PC-3 (cell line): ENCODE data around the gene SLC12A1. TPM values are rescaled to one million over a fixed set of nuclear protein-coding genes. Genes with fewer than 3 reads are reported as not detected.
A peak's percentile ranks its signal among the peaks of the same experiment; 100 is the strongest.

Experiments
- ATAC-seq: fragments of 200-7000 bp; cut with Tn5 transposase; 2 replicates; pipeline ENCODE4 v1.9.1; 2020; ENCODE audit warnings: mild to moderate bottlenecking, moderate library complexity
- BruUV-seq: library from RNA; stranded (reverse); fragments of 400-500 nt; replicated peaks from 2 replicates; lab custom pipeline; 2021; lab: Mats Ljungman, UMichigan
- CTCF ChIA-PET: fragments of 300-600 bp; sonication (Branson Sonifier 250); formaldehyde crosslinking; loops from one replicate; lab custom pipeline; 2022; ENCODE audit warnings: antibody characterized with exemption; lab: Charles Lee
- POLR2A ChIA-PET: fragments of 300-600 bp; sonication (Branson Sonifier 250); formaldehyde crosslinking; loops from one replicate; lab custom pipeline; 2022; ENCODE audit warnings: antibody characterized with exemption; ENCODE audit not compliant: unreplicated experiment; lab: Charles Lee
- DNase-seq: peaks from one replicate; pipeline ENCODE4 v3.0.0-alpha.2; 2015
- H2AFZ ChIP-seq: fragments of 300-600 bp; sonication (generic); 2 replicates; pipeline ENCODE4 v1.6.0; 2016; ENCODE audit warnings: antibody characterized with exemption, low read length
- H3F3A ChIP-seq: fragments of 300-600 bp; sonication (generic); one replicate; pipeline ENCODE4 v1.6.0; 2017; ENCODE audit warnings: antibody characterized with exemption, low read length, control low read depth, mild to moderate bottlenecking; ENCODE audit not compliant: unreplicated experiment
- H3K27ac ChIP-seq: fragments of 300-600 bp; sonication (generic); 2 replicates; pipeline ENCODE4 v1.5.1; 2016; ENCODE audit warnings: mild to moderate bottlenecking, low read length
- H3K27me3 ChIP-seq: fragments of 300-600 bp; sonication (generic); 2 replicates; pipeline ENCODE4 v1.6.1; 2016; ENCODE audit warnings: low read length, mixed read lengths
- H3K36me3 ChIP-seq: fragments of 300-600 bp; sonication (generic); 2 replicates; pipeline ENCODE4 v1.6.1; 2016; ENCODE audit warnings: low read depth, mixed run types, low read length, mixed read lengths
- H3K4me1 ChIP-seq: fragments of 300-600 bp; sonication (generic); 2 replicates; pipeline ENCODE4 v1.5.1; 2016; ENCODE audit warnings: low read length; ENCODE audit not compliant: insufficient read depth
- H3K4me2 ChIP-seq: fragments of 300-600 bp; sonication (generic); 2 replicates; pipeline ENCODE4 v1.6.0; 2016; ENCODE audit warnings: low read length
- H3K4me3 ChIP-seq: fragments of 300-600 bp; sonication (generic); 2 replicates; pipeline ENCODE4 v1.5.1; 2016; ENCODE audit warnings: mild to moderate bottlenecking, low read length, mixed read lengths
- H3K79me2 ChIP-seq: fragments of 300-600 bp; sonication (generic); 2 replicates; pipeline ENCODE4 v1.6.1; 2017; ENCODE audit warnings: low read length, mixed read lengths
- H3K9ac ChIP-seq: fragments of 300-600 bp; sonication (generic); 2 replicates; pipeline ENCODE4 v1.6.0; 2016; ENCODE audit warnings: mild to moderate bottlenecking, low read length
- H3K9me2 ChIP-seq: fragments of 300-600 bp; sonication (generic); replicated peaks from 2 replicates; pipeline ENCODE4 v1.6.1; 2016; ENCODE audit warnings: mixed run types, low read length, mixed read lengths
- H3K9me3 ChIP-seq: fragments of 300-600 bp; sonication (generic); 2 replicates; pipeline ENCODE4 v1.6.1; 2016; ENCODE audit warnings: low read length, mixed read lengths
- H4K20me1 ChIP-seq: fragments of 300-600 bp; sonication (generic); 2 replicates; pipeline ENCODE4 v1.6.1; 2016; ENCODE audit warnings: low read length, mixed read lengths
- CTCF ChIP-seq: fragments of 300-600 bp; sonication (generic); conservative IDR thresholded peaks from 2 replicates; pipeline ENCODE4 v1.5.1; 2017; ENCODE audit warnings: antibody characterized with exemption, low read depth, mild to moderate bottlenecking, low read length
- EZH2 ChIP-seq: fragments of 300-600 bp; sonication (generic); IDR thresholded peaks from one replicate; pipeline ENCODE4 v1.6.1; 2017; ENCODE audit warnings: antibody characterized with exemption, mild to moderate bottlenecking, low read length; ENCODE audit not compliant: unreplicated experiment
- EZH2phosphoT487 ChIP-seq: fragments of 300-600 bp; sonication (generic); IDR thresholded peaks from 2 replicates; pipeline ENCODE4 v1.6.1; 2018; ENCODE audit warnings: mild to moderate bottlenecking, antibody characterized with exemption, low read length, borderline replicate concordance
- intact Hi-C: fragments of 100-400 bp; cut with micrococcal nuclease; formaldehyde crosslinking; loops from 2 replicates; pipeline ENCODE4 v1.9.0; 2023
- total RNA-seq: library from RNA; depleted of rRNA; stranded (reverse); fragments of >200 nt; gene quantifications from 2 replicates; pipeline ENCODE4 v1.2.3, GENCODE V29; 2014

The SLC12A1 gene
- total RNA-seq, 1 experiment from 2014 or later, result not detected

- peaks cover 21% of the 10 kb centered on the region; the same call in 1 of the 2 replicates for H3K36me3 ChIP-seq
- H2AFZ ChIP-seq, result no peak overlapping the region
- no peak overlapping the region for H3K27ac ChIP-seq
- peaks cover 14% of the 10 kb centered on the region for H3K4me1 ChIP-seq
- H3K4me3 ChIP-seq, result peak overlapping the region; percentile 83
- TF ChIP-seq EZH2phosphoT487, result no peak
- no peak for TF ChIP-seq CTCF
- TF ChIP-seq EZH2, result no peak
- ATAC-seq, result no peak
- H3K27me3 ChIP-seq, result no peaks in the 10 kb centered on the region
- DNase-seq, result no peak
- peaks cover 37% of the 10 kb centered on the region for H3K79me2 ChIP-seq
- 0 out of 2 replicates have a peak, but pooled peaks cover 8% of the 10 kb centered on the region for H4K20me1 ChIP-seq
- no TSS peak for BruUV-seq
- H3K9ac ChIP-seq, result peak overlapping the region; percentile 100; the same call in 1 of the 2 replicates
- H3F3A ChIP-seq, result peaks cover 4% of the 10 kb centered on the region
- H3K9me2 ChIP-seq, result no peaks in the 10 kb centered on the region
- intact Hi-C loops, result no loop called here
- H3K9me3 ChIP-seq, result no peaks in the 10 kb centered on the region
- peak overlapping the region; percentile 86 for H3K4me2 ChIP-seq
- ChIA-PET POLR2A (no interaction called here), CTCF (no interaction called here)
Observed at GRCh38 chr15:48333540-48333939, 127.4 kb downstream of the SLC12A1 start.

GRCh38 chr15:48334260-48334659, 128.2 kb downstream of the SLC12A1 start:
- peak overlapping the region; percentile 86 for H3K4me2 ChIP-seq
- H3K4me3 ChIP-seq, result peak overlapping the region; percentile 83; the same call in 1 of the 2 replicates
- no peaks in the 10 kb centered on the region for H3K9me3 ChIP-seq
- ChIA-PET CTCF (no interaction called here), POLR2A (no interaction called here)
- peaks cover 23% of the 10 kb centered on the region; the same call in 1 of the 2 replicates for H3K36me3 ChIP-seq
- TF ChIP-seq CTCF, result no peak
- TF ChIP-seq EZH2, result no peak
- no peak for TF ChIP-seq EZH2phosphoT487
- H3K4me1 ChIP-seq, result peaks cover 14% of the 10 kb centered on the region
- intact Hi-C loops, result no loop called here
- no TSS peak for BruUV-seq
- H3K27ac ChIP-seq, result no peak overlapping the region
- H4K20me1 ChIP-seq, result 0 out of 2 replicates have a peak, but pooled peaks cover 8% of the 10 kb centered on the region
- no peak overlapping the region for H2AFZ ChIP-seq
- H3K79me2 ChIP-seq, result peaks cover 37% of the 10 kb centered on the region
- H3K9me2 ChIP-seq, result no peaks in the 10 kb centered on the region
- no peaks in the 10 kb centered on the region for H3K27me3 ChIP-seq
- no peak overlapping the region for H3K9ac ChIP-seq
- DNase-seq, result no peak
- ATAC-seq, result no peak
- peaks cover 4% of the 10 kb centered on the region for H3F3A ChIP-seq

- Histone ChIP-seq H3K27me3 (no peaks in the 10 kb centered on the region), H3K79me2 (peaks cover 28% of the 10 kb centered on the region), H3K9me3 (no peaks in the 10 kb centered on the region), H3F3A (peaks cover 4% of the 10 kb centered on the region), H2AFZ (no peak overlapping the region), H3K4me1 (peaks cover 8% of the 10 kb centered on the region; the same call in 1 of the 2 replicates), H3K4me3 (no peak overlapping the region), H3K4me2 (no peak overlapping the region), H3K36me3 (peaks cover 39% of the 10 kb centered on the region), H3K9me2 (no peaks in the 10 kb centered on the region), H4K20me1 (0 out of 2 replicates have a peak, but pooled peaks cover 8% of the 10 kb centered on the region), H3K27ac (no peak overlapping the region), H3K9ac (no peak overlapping the region)
- TF ChIP-seq CTCF, result peak; percentile 60
- TF ChIP-seq EZH2phosphoT487, result no peak
- ChIA-PET POLR2A (no interaction called here), CTCF (no interaction called here)
- DNase-seq (peak; percentile 33), ATAC-seq (peak; percentile 69)
- no TSS peak for BruUV-seq
- intact Hi-C loops, result no loop called here
Observed at GRCh38 chr15:48336940-48337339, 130.8 kb downstream of the SLC12A1 start.
